Gastrocnemius medialis (tissue), 4 donors: Measurements from ENCODE around the gene CPNE2.

ENCODE experiments used
- POLR2A ChIP-seq, 2 donors: fragments of 450-650 bp; IDR thresholded peaks; one replicate each; pipeline ENCODE4 v1.6.1; 2017; ENCODE audit warnings: antibody characterized with exemption in 2 of 2, mild to moderate bottlenecking in 2 of 2, moderate library complexity in 2 of 2
- TF ChIP-seq, protein P1 (sequence below), 5 experiments: fragments of 450-650 bp in 3 of 5; fragments of 200-600 bp in 2 of 5; sonication (generic) in 2 of 5; IDR thresholded peaks in 4 of 5; conservative IDR thresholded peaks in 1 of 5; 1 replicate in 4 of 5; 2 replicates in 1 of 5; pipeline ENCODE4 v1.5.1; 2016 to 2019; ENCODE audit warnings: antibody characterized with exemption in 5 of 5, mild to moderate bottlenecking in 3 of 5, moderate library complexity in 3 of 5

DNA sequence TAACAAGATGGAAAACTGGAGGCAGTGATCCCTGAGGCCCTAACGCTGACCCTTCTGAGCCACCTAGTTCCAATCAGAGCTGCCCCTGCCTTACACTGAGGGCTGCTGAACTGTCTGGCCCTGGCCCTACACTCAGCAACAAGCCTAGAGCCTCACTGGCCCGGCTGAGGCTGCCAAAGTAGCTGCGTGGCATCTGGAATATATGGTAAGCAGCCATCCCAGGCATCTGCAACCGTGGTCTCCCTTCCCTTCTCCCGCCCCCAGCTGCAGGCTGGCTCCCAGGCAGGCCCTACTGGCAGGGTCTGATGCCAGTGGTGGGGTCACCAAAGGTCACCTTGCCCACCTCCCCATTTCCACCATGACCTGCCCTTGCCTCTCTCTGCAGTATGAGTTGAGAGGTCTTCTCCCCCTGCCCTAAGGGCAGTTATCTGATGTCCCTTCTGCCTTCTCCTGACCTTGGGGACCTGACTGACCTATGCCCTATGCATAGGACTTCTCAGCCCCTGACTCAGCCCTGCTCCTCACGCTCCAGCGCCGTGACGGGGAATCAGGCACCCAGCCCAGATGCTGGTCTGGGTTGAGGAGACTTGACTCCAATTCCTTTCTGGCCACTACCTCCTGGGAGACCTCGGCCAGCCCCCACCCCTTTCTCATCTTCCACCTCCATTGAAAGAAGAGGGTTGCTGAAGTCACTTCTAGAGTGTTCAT is 45.3 kb downstream of the CPNE2 start:
- TF ChIP-seq POLR2A (IDR thresholded peaks at IDR 0.05): no peak
- TF ChIP-seq, protein P1, sequence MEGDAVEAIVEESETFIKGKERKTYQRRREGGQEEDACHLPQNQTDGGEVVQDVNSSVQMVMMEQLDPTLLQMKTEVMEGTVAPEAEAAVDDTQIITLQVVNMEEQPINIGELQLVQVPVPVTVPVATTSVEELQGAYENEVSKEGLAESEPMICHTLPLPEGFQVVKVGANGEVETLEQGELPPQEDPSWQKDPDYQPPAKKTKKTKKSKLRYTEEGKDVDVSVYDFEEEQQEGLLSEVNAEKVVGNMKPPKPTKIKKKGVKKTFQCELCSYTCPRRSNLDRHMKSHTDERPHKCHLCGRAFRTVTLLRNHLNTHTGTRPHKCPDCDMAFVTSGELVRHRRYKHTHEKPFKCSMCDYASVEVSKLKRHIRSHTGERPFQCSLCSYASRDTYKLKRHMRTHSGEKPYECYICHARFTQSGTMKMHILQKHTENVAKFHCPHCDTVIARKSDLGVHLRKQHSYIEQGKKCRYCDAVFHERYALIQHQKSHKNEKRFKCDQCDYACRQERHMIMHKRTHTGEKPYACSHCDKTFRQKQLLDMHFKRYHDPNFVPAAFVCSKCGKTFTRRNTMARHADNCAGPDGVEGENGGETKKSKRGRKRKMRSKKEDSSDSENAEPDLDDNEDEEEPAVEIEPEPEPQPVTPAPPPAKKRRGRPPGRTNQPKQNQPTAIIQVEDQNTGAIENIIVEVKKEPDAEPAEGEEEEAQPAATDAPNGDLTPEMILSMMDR (IDR thresholded peaks at IDR 0.05 in 4 of 5, conservative IDR thresholded peaks at IDR 0.05 in 1 of 5): no peak
